Calu3 (cell line): Measurements from ENCODE around the gene ALK. TPM values are rescaled to one million over a fixed set of nuclear protein-coding genes. Genes with fewer than 3 reads are reported as not detected.

ENCODE experiments used
- BruUV-seq: library from RNA; stranded (reverse); fragments of 400-500 nt; replicated peaks from 2 replicates; lab custom pipeline; 2021; lab: Mats Ljungman, UMichigan
- CTCF ChIA-PET: fragments of 300-600 bp; sonication (Branson Sonifier 250); formaldehyde crosslinking; loops from one replicate; lab custom pipeline; 2022; ENCODE audit warnings: antibody characterized with exemption; lab: Charles Lee
- DNase-seq: peaks from one replicate; pipeline ENCODE4 v3.0.0; 2022
- H3K27ac Mint-ChIP-seq: one replicate; pipeline ENCODE4 v1.8.0; 2022; ENCODE audit warnings: mixed read lengths; ENCODE audit not compliant: unreplicated experiment
- H3K27me3 Mint-ChIP-seq: one replicate; pipeline ENCODE4 v1.8.0; 2022; ENCODE audit warnings: mixed read lengths; ENCODE audit not compliant: unreplicated experiment
- H3K36me3 Mint-ChIP-seq: one replicate; pipeline ENCODE4 v1.8.0; 2022; ENCODE audit warnings: mild to moderate bottlenecking, moderate library complexity, mixed read lengths; ENCODE audit not compliant: insufficient read depth, unreplicated experiment
- H3K4me1 Mint-ChIP-seq: one replicate; pipeline ENCODE4 v1.8.0; 2022; ENCODE audit warnings: mild to moderate bottlenecking, low read depth, mixed read lengths; ENCODE audit not compliant: unreplicated experiment
- H3K4me3 Mint-ChIP-seq: one replicate; pipeline ENCODE4 v1.8.0; 2022; ENCODE audit warnings: mild to moderate bottlenecking, low read depth, moderate library complexity, mixed read lengths; ENCODE audit not compliant: unreplicated experiment
- H3K9me3 Mint-ChIP-seq: one replicate; pipeline ENCODE4 v1.8.0; 2022; ENCODE audit warnings: low read depth, mixed read lengths; ENCODE audit not compliant: unreplicated experiment
- CTCF ChIP-seq: fragments of 200-600 bp; IDR thresholded peaks from one replicate; pipeline ENCODE4 v1.8.0; 2022; ENCODE audit warnings: antibody characterized with exemption; ENCODE audit not compliant: unreplicated experiment
- intact Hi-C: fragments of 100-400 bp; cut with micrococcal nuclease; formaldehyde crosslinking; loops from one replicate; pipeline ENCODE4 v1.10.0; 2022; ENCODE audit not compliant: unreplicated experiment
- total RNA-seq: library from RNA; stranded (reverse); gene quantifications from 2 replicates; pipeline ENCODE4 v1.2.3, GENCODE V29; 2022

The ALK gene
- total RNA-seq, 1 experiment from 2014 or later: not detected

GRCh38 chr2:29766191-29766590, 155.2 kb downstream of the ALK start:
- H3K9me3 Mint-ChIP-seq: no peaks in the 10 kb centered on the region
- peaks cover 11% of the 10 kb centered on the region for H3K27me3 Mint-ChIP-seq
- no TSS peak for BruUV-seq
- H3K4me1 Mint-ChIP-seq: no peaks in the 10 kb centered on the region
- CTCF ChIA-PET: no interaction called here
- no peak for DNase-seq
- H3K36me3 Mint-ChIP-seq: no peaks in the 10 kb centered on the region
- intact Hi-C loops: no loop called here
- H3K4me3 Mint-ChIP-seq: no peak overlapping the region
- no peak overlapping the region for H3K27ac Mint-ChIP-seq
- no peak for TF ChIP-seq CTCF

GRCh38 chr2:29765721-29766120, 155.7 kb downstream of the ALK start:
- Mint-ChIP-seq H3K27ac (no peak overlapping the region), H3K27me3 (peaks cover 6% of the 10 kb centered on the region), H3K4me3 (no peak overlapping the region), H3K36me3 (no peaks in the 10 kb centered on the region), H3K4me1 (no peaks in the 10 kb centered on the region), H3K9me3 (no peaks in the 10 kb centered on the region)
- CTCF ChIA-PET: no interaction called here
- no peak for TF ChIP-seq CTCF
- intact Hi-C loops: no loop called here
- no peak for DNase-seq
- BruUV-seq: no TSS peak

- no peak for DNase-seq
- Mint-ChIP-seq H3K27me3 (peaks cover 7% of the 10 kb centered on the region), H3K4me3 (no peak overlapping the region), H3K36me3 (no peaks in the 10 kb centered on the region), H3K27ac (no peak overlapping the region), H3K4me1 (no peaks in the 10 kb centered on the region), H3K9me3 (no peaks in the 10 kb centered on the region)
- TF ChIP-seq CTCF: no peak
- no TSS peak for BruUV-seq
- CTCF ChIA-PET: no interaction called here
- intact Hi-C loops: no loop called here
Observed at GRCh38 chr2:29763371-29763770, 158.0 kb downstream of the ALK start.

- CTCF ChIA-PET: no interaction called here
- H3K27me3 Mint-ChIP-seq: peaks cover 7% of the 10 kb centered on the region
- no peaks in the 10 kb centered on the region for H3K9me3 Mint-ChIP-seq
- BruUV-seq: no TSS peak
- intact Hi-C loops: no loop called here
- no peak for DNase-seq
- no peak overlapping the region for H3K4me3 Mint-ChIP-seq
- H3K27ac Mint-ChIP-seq: no peak overlapping the region
- no peaks in the 10 kb centered on the region for H3K36me3 Mint-ChIP-seq
- no peaks in the 10 kb centered on the region for H3K4me1 Mint-ChIP-seq
- TF ChIP-seq CTCF: no peak
Observed at GRCh38 chr2:29762239-29762638, 159.1 kb downstream of the ALK start.
